Measurements from ENCODE around the gene CDR2L.

DNA sequence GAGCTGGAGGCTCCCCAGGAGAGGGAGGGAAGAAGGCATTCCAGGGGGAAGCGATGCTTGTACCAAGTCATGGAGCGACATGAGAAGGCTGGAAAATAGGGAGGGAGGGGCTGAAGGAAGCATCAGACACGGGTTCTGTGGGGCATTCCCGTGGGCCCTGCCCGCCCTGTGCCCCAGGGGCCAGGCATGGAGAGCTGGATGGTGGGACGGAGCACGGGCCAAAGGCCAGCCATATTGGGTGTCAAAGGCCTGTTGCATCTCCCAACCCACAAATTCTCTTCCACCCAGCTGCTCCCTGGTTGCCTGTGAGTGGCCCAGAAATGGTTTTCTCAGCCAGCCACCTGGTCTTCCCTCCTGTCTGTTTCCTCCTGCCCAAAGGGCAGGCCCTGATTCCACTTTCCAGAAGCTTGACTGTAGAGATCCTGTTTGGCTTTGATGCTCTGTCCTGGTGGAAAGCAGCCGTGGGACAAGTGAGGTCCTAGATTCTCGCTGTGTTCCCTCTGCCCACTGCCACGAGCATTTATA lies 3.2 kb downstream of the CDR2L start:
- TF ChIP-seq, protein P1, sequence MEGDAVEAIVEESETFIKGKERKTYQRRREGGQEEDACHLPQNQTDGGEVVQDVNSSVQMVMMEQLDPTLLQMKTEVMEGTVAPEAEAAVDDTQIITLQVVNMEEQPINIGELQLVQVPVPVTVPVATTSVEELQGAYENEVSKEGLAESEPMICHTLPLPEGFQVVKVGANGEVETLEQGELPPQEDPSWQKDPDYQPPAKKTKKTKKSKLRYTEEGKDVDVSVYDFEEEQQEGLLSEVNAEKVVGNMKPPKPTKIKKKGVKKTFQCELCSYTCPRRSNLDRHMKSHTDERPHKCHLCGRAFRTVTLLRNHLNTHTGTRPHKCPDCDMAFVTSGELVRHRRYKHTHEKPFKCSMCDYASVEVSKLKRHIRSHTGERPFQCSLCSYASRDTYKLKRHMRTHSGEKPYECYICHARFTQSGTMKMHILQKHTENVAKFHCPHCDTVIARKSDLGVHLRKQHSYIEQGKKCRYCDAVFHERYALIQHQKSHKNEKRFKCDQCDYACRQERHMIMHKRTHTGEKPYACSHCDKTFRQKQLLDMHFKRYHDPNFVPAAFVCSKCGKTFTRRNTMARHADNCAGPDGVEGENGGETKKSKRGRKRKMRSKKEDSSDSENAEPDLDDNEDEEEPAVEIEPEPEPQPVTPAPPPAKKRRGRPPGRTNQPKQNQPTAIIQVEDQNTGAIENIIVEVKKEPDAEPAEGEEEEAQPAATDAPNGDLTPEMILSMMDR (conservative IDR thresholded peaks at IDR 0.05 in 1 of 2, IDR thresholded peaks at IDR 0.05 in 1 of 2; ENCODE audit: extremely low read depth in 1 of 2, insufficient read depth in 1 of 2, low read depth in 1 of 2, low read length in 2 of 2): no peak
- no peak for TF ChIP-seq EZH2 (IDR thresholded peaks at IDR 0.05; ENCODE audit: borderline replicate concordance, low read length)
